Mucosa of descending colon (tissue), 3 donors: Measurements from ENCODE around the gene RMDN2. TPM values are rescaled to one million over a fixed set of nuclear protein-coding genes. Genes with fewer than 3 reads are reported as not detected.
A peak's percentile ranks its signal among the peaks of the same experiment; 100 is the strongest.

ENCODE experiments used
- ATAC-seq: fragments of 200-7000 bp; cut with Tn5 transposase; one replicate; pipeline ENCODE4 v1.9.1; 2020; ENCODE audit warnings: mild to moderate bottlenecking, moderate library complexity
- DNase-seq, 3 donors: peaks; one replicate each; pipeline ENCODE4 v3.0.0-alpha.2; 2020
- H3K36me3 ChIP-seq: fragments of 200-600 bp; one replicate; pipeline ENCODE4 v1.8.0; 2021; ENCODE audit warnings: low read depth, mild to moderate bottlenecking
- H3K4me1 ChIP-seq: fragments of 200-600 bp; one replicate; pipeline ENCODE4 v1.8.0; 2021; ENCODE audit warnings: low read depth, mild to moderate bottlenecking
- H3K4me3 ChIP-seq: fragments of 200-600 bp; one replicate; pipeline ENCODE4 v1.8.0; 2021; ENCODE audit warnings: mild to moderate bottlenecking
- H3K9me3 ChIP-seq: fragments of 200-600 bp; one replicate; pipeline ENCODE4 v1.8.0; 2021; ENCODE audit warnings: mild to moderate bottlenecking
- intact Hi-C, 2 donors: fragments of 100-400 bp; cut with DNase I in 1 of 2; cut with micrococcal nuclease in 1 of 2; formaldehyde crosslinking; loops; one replicate each; pipeline versions ENCODE4 v1.11.0 to v1.11.1; 2022; cut with DNase I, micrococcal nuclease
- total RNA-seq, 3 donors: library from RNA; stranded (reverse); fragmentation: NEBNext Ultra II Directional in 2 of 3; extraction: Animal tissue kit (Norgen Biotek cat#: 25700) in 2 of 3; gene quantifications; one replicate each; pipeline versions ENCODE4 v1.2.1 to v1.2.4, GENCODE V29; 2021 to 2023
- TF ChIP-seq, protein P1 (sequence below): fragments of 200-600 bp; IDR thresholded peaks from one replicate; pipeline ENCODE4 v1.8.0; 2022; ENCODE audit warnings: antibody characterized with exemption, mild to moderate bottlenecking
- donor health status: DM: no; HTN: no; CAD: no; lungs with moderate emphysema.
- donor health status: DM: no; HTN: no; CAD: no.
- donor health status: DM: no; HTN: yes; CAD: no.

Gene RMDN2
- total RNA-seq, 3 donors from 2014 or later: 22.8 to 46.2 (median 28.5) TPM

DNA sequence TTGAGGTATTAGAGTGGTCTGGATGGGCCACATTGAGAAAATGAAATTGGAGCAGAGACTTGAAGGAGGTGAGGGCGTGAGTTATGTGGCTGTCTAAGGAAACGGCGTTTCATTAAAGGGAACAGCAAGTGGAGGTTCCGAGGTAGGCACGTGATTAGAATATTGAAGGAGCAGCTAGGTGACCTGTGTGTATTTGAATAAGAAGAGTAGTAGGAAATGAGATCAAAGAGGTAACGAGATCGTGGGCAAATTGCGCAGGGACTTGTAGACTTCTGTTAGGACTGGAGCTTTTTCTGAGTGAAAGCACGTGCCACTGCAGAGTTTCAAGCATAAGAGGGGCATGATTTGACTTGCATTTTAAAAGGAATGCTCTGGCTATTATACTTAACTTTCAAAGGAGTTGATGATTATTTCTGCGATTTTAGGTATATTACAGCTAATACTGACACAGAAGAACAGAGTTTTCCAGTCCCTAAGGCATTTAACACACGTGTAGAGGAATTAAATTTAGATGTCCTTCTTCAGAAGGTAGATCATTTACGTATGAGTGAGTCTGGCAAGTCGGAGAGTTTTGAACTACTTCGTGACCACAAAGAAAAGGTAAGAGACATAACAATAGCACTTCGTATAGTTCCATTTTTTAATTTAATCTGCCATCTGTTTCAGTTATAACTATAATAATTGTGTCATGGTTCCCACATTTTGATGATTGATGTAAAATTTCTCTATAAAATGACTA lies 48.7 kb downstream of the RMDN2 start:
- intact Hi-C loops: no loop called here
- Histone ChIP-seq H3K4me1 (no peaks in the 10 kb centered on the region), H3K36me3 (no peaks in the 10 kb centered on the region), H3K4me3 (no peak overlapping the region), H3K9me3 (no peaks in the 10 kb centered on the region)
- DNase-seq (no peak), ATAC-seq (no peak)
- TF ChIP-seq, protein P1, sequence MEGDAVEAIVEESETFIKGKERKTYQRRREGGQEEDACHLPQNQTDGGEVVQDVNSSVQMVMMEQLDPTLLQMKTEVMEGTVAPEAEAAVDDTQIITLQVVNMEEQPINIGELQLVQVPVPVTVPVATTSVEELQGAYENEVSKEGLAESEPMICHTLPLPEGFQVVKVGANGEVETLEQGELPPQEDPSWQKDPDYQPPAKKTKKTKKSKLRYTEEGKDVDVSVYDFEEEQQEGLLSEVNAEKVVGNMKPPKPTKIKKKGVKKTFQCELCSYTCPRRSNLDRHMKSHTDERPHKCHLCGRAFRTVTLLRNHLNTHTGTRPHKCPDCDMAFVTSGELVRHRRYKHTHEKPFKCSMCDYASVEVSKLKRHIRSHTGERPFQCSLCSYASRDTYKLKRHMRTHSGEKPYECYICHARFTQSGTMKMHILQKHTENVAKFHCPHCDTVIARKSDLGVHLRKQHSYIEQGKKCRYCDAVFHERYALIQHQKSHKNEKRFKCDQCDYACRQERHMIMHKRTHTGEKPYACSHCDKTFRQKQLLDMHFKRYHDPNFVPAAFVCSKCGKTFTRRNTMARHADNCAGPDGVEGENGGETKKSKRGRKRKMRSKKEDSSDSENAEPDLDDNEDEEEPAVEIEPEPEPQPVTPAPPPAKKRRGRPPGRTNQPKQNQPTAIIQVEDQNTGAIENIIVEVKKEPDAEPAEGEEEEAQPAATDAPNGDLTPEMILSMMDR: no peak

DNA sequence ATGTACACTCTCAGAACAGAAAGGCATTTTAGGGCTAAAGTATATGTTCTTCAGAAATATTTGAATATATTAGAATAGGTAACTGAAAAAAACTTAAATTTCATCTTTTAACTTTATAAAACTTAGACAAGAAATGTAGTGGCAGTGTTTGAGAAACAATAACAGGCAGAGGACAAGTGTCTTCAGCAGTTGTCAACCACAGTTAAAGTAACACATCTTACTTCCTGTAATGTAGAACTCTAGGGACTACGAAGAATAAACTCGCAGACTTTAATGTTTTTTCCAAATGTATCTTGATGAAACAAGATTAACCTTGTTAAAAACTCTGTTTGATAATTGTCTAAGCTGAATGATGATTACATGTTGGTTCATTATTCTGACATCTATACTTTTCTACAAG lies 50.7 kb downstream of the RMDN2 start:
- no peaks in the 10 kb centered on the region for H3K4me1 ChIP-seq
- H3K36me3 ChIP-seq: no peaks in the 10 kb centered on the region
- H3K9me3 ChIP-seq: no peaks in the 10 kb centered on the region
- DNase-seq (no peak), ATAC-seq (no peak)
- no peak overlapping the region for H3K4me3 ChIP-seq
- TF ChIP-seq, protein P1: no peak
- intact Hi-C loops: no loop called here

DNA sequence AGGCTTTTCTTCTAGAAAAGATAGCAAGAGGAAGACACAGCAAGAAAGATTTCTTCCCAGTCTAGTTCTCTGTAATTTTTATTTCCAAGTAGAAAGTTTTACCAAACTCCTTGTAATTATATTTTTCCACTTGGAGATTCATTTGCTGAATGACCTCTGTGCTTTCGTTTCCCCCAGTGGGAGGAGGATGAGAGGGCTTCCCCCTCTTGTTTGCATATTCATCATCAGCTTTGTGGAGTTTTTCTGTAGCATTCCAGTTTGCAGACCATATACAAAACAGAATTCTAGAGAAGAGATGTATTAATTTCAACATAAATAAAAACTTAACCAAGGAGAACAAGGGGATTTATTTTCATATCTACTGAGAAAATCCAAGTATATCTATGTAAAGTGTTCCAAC lies 51.3 kb downstream of the RMDN2 start:
- H3K9me3 ChIP-seq: no peaks in the 10 kb centered on the region
- intact Hi-C loops: no loop called here
- TF ChIP-seq, protein P1: no peak
- ATAC-seq (no peak), DNase-seq (no peak)
- H3K4me1 ChIP-seq: no peaks in the 10 kb centered on the region
- H3K36me3 ChIP-seq: no peaks in the 10 kb centered on the region
- no peak overlapping the region for H3K4me3 ChIP-seq

DNA sequence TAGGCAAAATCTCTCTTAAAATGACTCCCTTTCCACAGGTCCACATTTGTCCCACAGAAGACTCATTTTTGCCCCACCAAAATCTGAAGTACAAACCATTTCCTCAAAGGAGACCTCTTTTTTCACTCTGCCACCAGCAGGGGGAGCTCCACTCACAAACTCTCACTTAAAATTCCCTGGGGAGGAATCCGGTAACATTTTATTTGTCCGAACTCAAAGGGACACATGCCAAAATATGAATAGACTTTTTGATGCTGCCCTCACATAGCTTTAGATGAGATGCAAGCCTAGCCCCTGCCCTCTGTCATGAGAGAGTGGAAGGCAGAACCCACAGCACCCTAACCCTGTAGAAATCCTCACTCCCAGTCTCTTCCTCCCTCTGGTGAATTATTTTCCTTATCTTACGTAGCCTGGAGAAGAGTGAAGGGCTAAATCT lies 57.1 kb downstream of the RMDN2 start:
- Histone ChIP-seq H3K9me3 (no peaks in the 10 kb centered on the region), H3K36me3 (no peaks in the 10 kb centered on the region), H3K4me3 (no peak overlapping the region), H3K4me1 (no peaks in the 10 kb centered on the region)
- TF ChIP-seq, protein P1: peak; percentile 55
- peak in 2 of 3 donors; percentile 62 to 78 for DNase-seq
- ATAC-seq: peak; percentile 62
- intact Hi-C loops: loop anchor here (5.0 to 10.0 kb wide), 3 partner anchors 133 to 295 kb away; no protein-coding TSS in a partner anchor

DNA sequence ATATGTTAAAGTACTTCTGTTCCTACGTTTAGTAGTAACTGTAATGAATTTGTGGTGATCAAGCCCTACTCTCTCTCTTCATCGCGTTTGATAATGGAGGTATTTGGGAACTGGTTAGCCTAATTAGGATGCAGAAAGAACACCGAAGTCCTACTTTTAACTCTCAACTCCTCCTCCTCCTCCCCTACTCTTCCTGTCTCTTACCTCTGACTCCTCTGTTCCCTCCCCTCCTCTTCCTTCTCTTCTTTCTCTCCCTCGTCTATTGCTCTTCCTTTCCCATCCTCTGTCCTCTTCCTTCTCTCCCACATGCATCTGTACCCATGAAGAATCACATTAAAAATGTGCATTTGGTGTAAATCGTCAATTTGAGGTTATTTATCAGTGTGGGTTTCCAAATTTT lies 57.8 kb downstream of the RMDN2 start:
- no peaks in the 10 kb centered on the region for H3K9me3 ChIP-seq
- intact Hi-C loops: loop anchor here (5.0 to 10.0 kb wide), 3 partner anchors 132 to 294 kb away; no protein-coding TSS in a partner anchor
- TF ChIP-seq, protein P1: no peak
- no peak overlapping the region for H3K4me3 ChIP-seq
- no peaks in the 10 kb centered on the region for H3K4me1 ChIP-seq
- no peak for DNase-seq
- no peaks in the 10 kb centered on the region for H3K36me3 ChIP-seq
- no peak for ATAC-seq
